H1 (cell line): ENCODE measurements around the gene MAPK9. TPM values are rescaled to one million over a fixed set of nuclear protein-coding genes. Genes with fewer than 3 reads are reported as not detected.

Experiments
- GABPA ChIP-seq: IDR thresholded peaks from 2 replicates; pipeline ENCODE4 v1.6.1; 2011; ENCODE audit warnings: mild to moderate bottlenecking, low read length, moderate library complexity, borderline replicate concordance; ENCODE audit not compliant: insufficient read depth
- POLR2AphosphoS5 ChIP-seq: IDR thresholded peaks from 2 replicates; pipeline ENCODE4 v1.6.1; 2011; ENCODE audit warnings: low read depth, low read length
- TAF7 ChIP-seq: optimal IDR thresholded peaks from 2 replicates; pipeline ENCODE3; 2011; ENCODE audit warnings: low read depth, mild to moderate bottlenecking, inconsistent platforms, low read length, moderate library complexity, borderline replicate concordance
- polyA plus RNA-seq, 7 experiments: library from polyadenylated mRNA; depleted of rRNA in 3 of 7; stranded (reverse) in 5 of 7; unstranded in 2 of 7; fragments of >200 nt in 5 of 7; fragments of 200-250 nt in 2 of 7; gene quantifications; 1 replicate in 5 of 7; 2 replicates in 1 of 7; 4 replicates in 1 of 7; pipeline versions ENCODE4 v1.2.1 to v1.2.3, GENCODE V29; 2011 to 2013; ENCODE audit warnings: missing spikeins in 2 of 7, mixed read lengths in 2 of 7
- total RNA-seq: library from RNA; stranded (reverse); fragmentation: NEBNext Ultra II Directional; extraction: Animal tissue kit (Norgen Biotek cat#: 25700); gene quantifications from 2 replicates; pipeline ENCODE4 v1.2.1, GENCODE V29; 2021
- TF ChIP-seq, protein P1 (sequence below), 3 experiments: IDR thresholded peaks; 1 replicate in 2 of 3; 2 replicates in 1 of 3; pipeline versions ENCODE4 v1.5.1 to v1.6.1; 2011; ENCODE audit warnings: low read length in 3 of 3, mild to moderate bottlenecking in 3 of 3, inconsistent platforms in 2 of 3, low read depth in 1 of 3, moderate library complexity in 1 of 3; ENCODE audit not compliant: insufficient read depth in 1 of 3; ENCODE audit errors: control extremely low read depth in 1 of 3

MAPK9 gene
- total and polyA plus RNA-seq, 2 of the 8 experiments (the other 6 are each of a cell fraction or from before 2014, with no cell fraction given): 22.3 to 43.7 TPM

DNA sequence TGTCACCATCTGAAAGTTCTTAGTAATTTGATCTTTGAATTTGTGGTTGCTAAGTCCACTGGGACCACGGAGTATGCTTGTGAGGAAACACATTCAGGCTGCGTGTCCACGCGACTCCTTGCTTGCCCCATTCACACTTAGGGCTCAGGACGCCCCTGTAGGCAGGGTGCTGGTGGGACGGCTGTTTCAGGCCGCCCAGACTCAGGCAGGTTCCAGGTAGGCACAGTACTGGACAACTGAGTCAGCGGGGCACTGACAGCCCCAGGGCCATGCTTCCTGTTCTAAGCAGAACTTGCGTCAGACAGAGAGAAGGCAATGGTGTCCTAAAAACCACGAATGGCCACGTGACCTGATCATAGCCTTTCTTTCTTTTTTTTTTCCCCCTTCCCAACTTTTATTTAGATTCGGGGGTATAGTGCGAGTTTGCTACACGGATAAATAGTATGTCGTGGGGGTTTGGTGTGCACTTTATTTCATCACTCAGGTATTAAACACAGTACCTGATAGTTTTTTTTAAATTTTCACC is 75.2 kb downstream of the MAPK9 start (continued):
- TF ChIP-seq TAF7 (no peak), POLR2AphosphoS5 (no peak), GABPA (no peak)
- TF ChIP-seq, protein P1, sequence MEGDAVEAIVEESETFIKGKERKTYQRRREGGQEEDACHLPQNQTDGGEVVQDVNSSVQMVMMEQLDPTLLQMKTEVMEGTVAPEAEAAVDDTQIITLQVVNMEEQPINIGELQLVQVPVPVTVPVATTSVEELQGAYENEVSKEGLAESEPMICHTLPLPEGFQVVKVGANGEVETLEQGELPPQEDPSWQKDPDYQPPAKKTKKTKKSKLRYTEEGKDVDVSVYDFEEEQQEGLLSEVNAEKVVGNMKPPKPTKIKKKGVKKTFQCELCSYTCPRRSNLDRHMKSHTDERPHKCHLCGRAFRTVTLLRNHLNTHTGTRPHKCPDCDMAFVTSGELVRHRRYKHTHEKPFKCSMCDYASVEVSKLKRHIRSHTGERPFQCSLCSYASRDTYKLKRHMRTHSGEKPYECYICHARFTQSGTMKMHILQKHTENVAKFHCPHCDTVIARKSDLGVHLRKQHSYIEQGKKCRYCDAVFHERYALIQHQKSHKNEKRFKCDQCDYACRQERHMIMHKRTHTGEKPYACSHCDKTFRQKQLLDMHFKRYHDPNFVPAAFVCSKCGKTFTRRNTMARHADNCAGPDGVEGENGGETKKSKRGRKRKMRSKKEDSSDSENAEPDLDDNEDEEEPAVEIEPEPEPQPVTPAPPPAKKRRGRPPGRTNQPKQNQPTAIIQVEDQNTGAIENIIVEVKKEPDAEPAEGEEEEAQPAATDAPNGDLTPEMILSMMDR (IDR thresholded peaks at IDR 0.05; ENCODE audit: control extremely low read depth in 1 of 3, insufficient read depth in 1 of 3, low read depth in 1 of 3, low read length in 3 of 3): no peak
